Prostate gland (tissue), 2 donors: ENCODE results near the gene ZNRF3.
"Not testable (repeated sequence)": the region's sequence is repeated elsewhere in the genome, so short reads cannot be mapped to it uniquely, and the experiment has no call there.

ENCODE experiments used
- POLR2A ChIP-seq: fragments of 450-650 bp; IDR thresholded peaks from one replicate; pipeline ENCODE4 v1.6.1; 2016; ENCODE audit warnings: antibody characterized with exemption, mild to moderate bottlenecking
- POLR2AphosphoS5 ChIP-seq: sonication (generic); formaldehyde crosslinking; IDR thresholded peaks from one replicate; pipeline ENCODE4 v1.6.1; 2017; ENCODE audit warnings: antibody characterized with exemption
- TF ChIP-seq, protein P1 (sequence below), 4 experiments: fragments of 200-600 bp in 2 of 4; fragments of 450-650 bp in 2 of 4; sonication (generic) in 2 of 4; IDR thresholded peaks; 1 replicate in 3 of 4; 2 replicates in 1 of 4; pipeline ENCODE4 v1.5.1; 2016 to 2019; ENCODE audit warnings: antibody characterized with exemption in 4 of 4, mild to moderate bottlenecking in 2 of 4, moderate library complexity in 2 of 4

DNA sequence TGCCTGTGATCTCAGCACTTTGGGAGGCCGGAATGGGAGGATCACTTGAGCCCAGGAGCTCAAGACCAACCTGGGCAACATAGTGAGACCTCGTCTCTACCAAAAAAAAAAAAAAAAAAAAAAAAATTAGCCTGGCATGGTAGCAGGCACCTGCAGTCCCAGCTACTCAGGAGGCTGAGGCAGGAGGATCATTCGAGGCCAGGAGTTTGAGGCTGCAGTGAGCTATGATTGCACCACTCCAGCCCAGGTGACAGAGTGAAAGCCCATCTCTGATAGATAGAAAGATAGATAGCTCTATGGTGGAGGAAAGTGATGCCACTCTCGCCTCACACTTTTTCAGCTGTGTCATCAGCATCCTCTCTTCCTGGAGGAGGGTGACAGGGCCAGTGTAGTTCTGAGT lies 156.3 kb downstream of the ZNRF3 start:
- TF ChIP-seq, protein P1, sequence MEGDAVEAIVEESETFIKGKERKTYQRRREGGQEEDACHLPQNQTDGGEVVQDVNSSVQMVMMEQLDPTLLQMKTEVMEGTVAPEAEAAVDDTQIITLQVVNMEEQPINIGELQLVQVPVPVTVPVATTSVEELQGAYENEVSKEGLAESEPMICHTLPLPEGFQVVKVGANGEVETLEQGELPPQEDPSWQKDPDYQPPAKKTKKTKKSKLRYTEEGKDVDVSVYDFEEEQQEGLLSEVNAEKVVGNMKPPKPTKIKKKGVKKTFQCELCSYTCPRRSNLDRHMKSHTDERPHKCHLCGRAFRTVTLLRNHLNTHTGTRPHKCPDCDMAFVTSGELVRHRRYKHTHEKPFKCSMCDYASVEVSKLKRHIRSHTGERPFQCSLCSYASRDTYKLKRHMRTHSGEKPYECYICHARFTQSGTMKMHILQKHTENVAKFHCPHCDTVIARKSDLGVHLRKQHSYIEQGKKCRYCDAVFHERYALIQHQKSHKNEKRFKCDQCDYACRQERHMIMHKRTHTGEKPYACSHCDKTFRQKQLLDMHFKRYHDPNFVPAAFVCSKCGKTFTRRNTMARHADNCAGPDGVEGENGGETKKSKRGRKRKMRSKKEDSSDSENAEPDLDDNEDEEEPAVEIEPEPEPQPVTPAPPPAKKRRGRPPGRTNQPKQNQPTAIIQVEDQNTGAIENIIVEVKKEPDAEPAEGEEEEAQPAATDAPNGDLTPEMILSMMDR (IDR thresholded peaks at IDR 0.05): not testable (repeated sequence)
- TF ChIP-seq POLR2AphosphoS5, POLR2A: not testable (repeated sequence)
